Activated T-cell treated with anti-CD3 and anti-CD28 coated beads, Interleukin-2, amount 50 U/mL, for 4 hours (primary cell): ENCODE results near the gene SASH3. TPM values are rescaled to one million over a fixed set of nuclear protein-coding genes. Genes with fewer than 3 reads are reported as not detected.

ENCODE experiments used
- ATAC-seq, 2 donors: fragments of 200-7000 bp; cut with Tn5 transposase; one replicate each; pipeline ENCODE4 v1.10.0; 2021
- DNase-seq: peaks from one replicate; pipeline ENCODE4 v3.0.0-alpha.2; 2020
- H3K27me3 Mint-ChIP-seq: one replicate; pipeline ENCODE4 v1.8.0; 2021; ENCODE audit warnings: low read depth, mixed read lengths
- H3K36me3 Mint-ChIP-seq: one replicate; pipeline ENCODE4 v1.8.0; 2022; ENCODE audit warnings: mixed read lengths; ENCODE audit not compliant: insufficient read depth
- H3K4me1 Mint-ChIP-seq: one replicate; pipeline ENCODE4 v1.8.0; 2021; ENCODE audit warnings: low read depth, mixed read lengths
- H3K4me3 Mint-ChIP-seq: one replicate; pipeline ENCODE4 v1.8.0; 2021; ENCODE audit warnings: mild to moderate bottlenecking, moderate library complexity, mixed read lengths
- H3K9me3 Mint-ChIP-seq: one replicate; pipeline ENCODE4 v1.8.0; 2021; ENCODE audit warnings: mixed read lengths
- total RNA-seq, 3 donors: library from RNA; stranded (reverse); gene quantifications; one replicate each; pipeline ENCODE4 v1.2.1, GENCODE V29; 2021

SASH3 gene
- total RNA-seq, 3 donors from 2014 or later, result 92.5 to 114 (median 108) TPM

DNA sequence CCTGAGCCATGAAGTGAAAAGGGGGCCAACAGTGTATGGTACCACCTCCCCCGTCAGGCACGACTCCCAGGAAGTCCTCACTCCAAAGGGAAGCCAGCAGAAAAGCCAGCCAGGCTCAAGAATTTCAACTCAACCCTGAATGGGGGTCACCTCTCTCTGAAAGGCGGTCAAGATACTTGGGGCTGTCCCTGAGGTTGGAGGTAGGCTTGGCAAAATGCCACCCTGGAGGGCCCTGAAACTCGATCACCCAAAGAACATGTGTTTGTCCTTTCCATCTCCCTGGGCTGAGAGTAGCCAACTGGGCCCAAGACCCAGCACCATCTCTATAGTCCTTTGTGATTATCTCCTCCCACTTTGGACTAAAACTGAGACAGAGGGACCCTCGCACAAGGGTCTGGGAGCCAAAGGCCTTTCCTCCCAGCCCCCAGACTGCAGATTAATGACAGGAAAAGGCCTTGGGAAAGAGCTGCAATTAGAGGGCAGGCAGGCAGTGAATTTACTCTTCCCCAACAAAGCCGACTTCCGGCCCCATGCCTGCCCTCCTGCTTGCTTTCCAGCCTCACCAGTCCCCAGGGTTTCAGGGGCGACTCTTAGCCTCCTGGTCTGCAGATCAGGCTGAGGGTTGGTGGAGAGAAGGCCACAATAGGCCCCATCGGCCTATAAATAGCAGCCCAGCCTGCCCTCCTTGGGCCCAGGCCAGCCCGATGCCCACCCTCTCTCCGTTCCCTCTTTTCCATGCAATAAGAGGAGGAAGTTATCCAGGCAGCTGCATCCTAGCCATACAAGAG is 5.6 kb downstream of the SASH3 start:
- H3K4me1 Mint-ChIP-seq, result peaks cover 51% of the 10 kb centered on the region
- DNase-seq (no peak), ATAC-seq (no peak)
- peaks cover 24% of the 10 kb centered on the region for H3K36me3 Mint-ChIP-seq
- H3K27me3 Mint-ChIP-seq, result no peaks in the 10 kb centered on the region
- peak overlapping the region; percentile 55 for H3K4me3 Mint-ChIP-seq
- no peaks in the 10 kb centered on the region for H3K9me3 Mint-ChIP-seq

DNA sequence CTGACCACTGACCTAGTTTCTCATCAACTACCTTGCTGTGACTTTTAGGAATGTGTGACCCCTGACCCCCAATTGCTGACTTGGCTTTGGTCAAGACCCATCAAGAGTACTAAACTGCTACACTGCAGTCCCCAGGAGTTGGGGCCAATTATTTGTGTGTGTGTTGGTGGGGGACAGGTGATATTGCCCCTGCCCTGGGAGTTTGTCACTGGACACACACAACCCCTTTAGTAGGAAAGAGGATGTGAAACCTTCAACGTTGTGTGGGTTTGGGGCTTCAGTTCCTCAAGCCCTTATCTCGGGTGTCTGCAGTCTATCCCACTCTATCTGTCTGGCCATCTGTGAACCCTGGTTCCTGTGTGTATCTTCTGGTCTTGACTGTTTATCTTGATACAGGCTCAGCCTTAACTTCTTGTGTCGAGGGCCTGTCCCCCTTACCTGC is 6.5 kb downstream of the SASH3 start:
- Mint-ChIP-seq H3K4me1 (peaks cover 51% of the 10 kb centered on the region), H3K36me3 (peaks cover 24% of the 10 kb centered on the region)
- no peak for DNase-seq

DNA sequence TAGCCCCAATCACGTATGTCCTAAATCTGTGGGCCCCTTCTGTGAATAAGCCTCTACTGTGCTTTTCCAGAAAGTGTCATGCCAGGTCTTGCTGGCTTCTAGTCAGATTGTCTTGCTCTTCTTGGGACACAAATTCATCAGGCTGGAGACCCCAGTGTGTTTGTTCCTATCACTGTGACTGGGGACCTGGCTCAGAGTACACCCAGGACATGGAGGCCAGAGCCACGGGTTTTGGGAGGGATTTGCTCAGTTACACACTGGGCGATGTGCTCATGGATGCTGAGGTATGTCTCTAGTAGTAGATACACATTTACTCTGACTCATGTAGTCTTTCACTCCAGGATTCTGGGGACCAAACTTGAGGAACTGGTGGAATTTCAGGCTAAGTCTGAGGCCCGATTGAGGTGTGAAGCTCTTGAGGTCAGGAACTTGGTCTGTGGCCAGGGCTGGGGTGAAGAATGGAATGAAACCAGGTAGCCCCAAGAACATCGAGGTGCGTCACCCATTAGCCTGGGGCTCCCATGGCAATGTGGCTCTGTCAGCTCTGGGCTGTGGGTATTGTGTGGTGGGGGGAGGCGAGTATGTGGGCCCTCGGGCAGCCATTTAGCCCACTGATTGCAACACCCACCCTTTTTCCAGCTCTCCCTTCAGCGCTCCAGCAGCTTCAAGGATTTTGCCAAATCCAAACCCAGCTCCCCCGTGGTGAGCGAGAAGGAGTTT is 7.7 kb downstream of the SASH3 start:
- Mint-ChIP-seq H3K4me3 (no peak overlapping the region), H3K27me3 (no peaks in the 10 kb centered on the region), H3K4me1 (peaks cover 43% of the 10 kb centered on the region), H3K9me3 (no peaks in the 10 kb centered on the region), H3K36me3 (peaks cover 24% of the 10 kb centered on the region)
- DNase-seq (no peak), ATAC-seq (no peak)

More for the DNA sequence above, 6.5 kb downstream of the SASH3 start:
- ATAC-seq, result no peak
- H3K9me3 Mint-ChIP-seq, result no peaks in the 10 kb centered on the region
- no peaks in the 10 kb centered on the region for H3K27me3 Mint-ChIP-seq
- peak overlapping the region; percentile 51 for H3K4me3 Mint-ChIP-seq

DNA sequence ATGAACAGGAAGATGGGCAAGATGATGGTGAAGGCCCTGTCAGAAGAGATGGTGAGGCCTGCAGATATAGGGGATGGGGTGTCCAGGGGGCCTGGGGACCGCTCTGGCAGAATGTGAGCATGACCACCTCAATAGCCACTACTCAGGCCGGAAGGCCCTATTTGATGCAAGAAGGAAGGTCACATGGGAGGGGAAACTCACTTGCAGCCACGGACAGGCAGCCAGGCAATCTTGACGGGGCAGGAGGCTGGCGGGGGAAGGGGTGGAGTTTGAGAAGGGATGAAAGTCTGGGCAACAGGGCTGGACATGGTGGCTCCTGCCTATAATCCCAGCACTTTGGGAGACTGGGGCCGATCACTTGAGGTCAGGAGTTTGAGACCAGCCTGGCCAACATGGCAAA is 8.8 kb downstream of the SASH3 start:
- Mint-ChIP-seq H3K36me3 (peaks cover 17% of the 10 kb centered on the region), H3K4me3 (no peak overlapping the region), H3K4me1 (peaks cover 34% of the 10 kb centered on the region), H3K27me3 (no peaks in the 10 kb centered on the region), H3K9me3 (no peaks in the 10 kb centered on the region)
- no peak for DNase-seq
- ATAC-seq, result no peak

DNA sequence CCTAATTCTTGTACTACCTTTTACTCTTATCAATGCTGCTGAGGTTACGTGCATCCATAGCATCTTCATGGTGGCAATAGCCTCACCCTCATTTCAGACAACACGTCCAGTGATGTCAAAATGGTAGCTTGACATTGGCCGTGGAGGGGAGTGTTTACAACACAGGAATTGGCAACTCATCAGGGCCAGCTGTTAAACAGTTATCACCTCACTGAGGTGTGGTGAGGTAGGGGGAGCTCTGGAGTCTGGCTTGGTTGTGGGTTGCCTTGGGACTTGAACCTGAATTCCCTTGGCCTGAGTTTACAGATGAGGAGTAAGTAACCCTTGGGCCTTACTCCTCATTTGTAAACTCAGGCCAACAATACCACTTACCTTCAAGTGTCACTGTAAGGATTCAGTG is 10.4 kb downstream of the SASH3 start:
- no peak for ATAC-seq
- H3K36me3 Mint-ChIP-seq, result peaks cover 16% of the 10 kb centered on the region

DNA sequence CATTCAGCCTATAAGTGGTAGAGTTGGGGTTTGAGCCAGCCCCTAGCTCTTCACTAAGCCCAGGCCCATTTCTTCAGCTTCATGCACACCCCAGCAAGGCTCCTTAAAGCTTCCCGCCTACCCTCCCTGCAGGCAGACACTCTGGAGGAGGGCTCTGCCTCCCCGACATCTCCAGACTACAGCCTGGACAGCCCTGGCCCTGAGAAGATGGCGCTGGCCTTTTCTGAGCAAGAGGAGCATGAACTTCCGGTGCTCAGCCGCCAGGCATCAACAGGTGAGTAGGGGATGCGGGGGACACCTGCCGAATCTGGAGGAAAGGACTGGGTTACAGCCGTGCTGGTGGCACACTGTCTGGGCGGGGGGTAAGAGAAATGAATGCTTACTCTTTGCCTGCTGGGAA is 11.1 kb downstream of the SASH3 start:
- no peak for ATAC-seq
- no peak for DNase-seq
- H3K4me1 Mint-ChIP-seq, result peaks cover 17% of the 10 kb centered on the region
- H3K4me3 Mint-ChIP-seq, result no peak overlapping the region
- H3K9me3 Mint-ChIP-seq, result no peaks in the 10 kb centered on the region
- H3K27me3 Mint-ChIP-seq, result no peaks in the 10 kb centered on the region
- peaks cover 11% of the 10 kb centered on the region for H3K36me3 Mint-ChIP-seq

More for the DNA sequence above, 10.4 kb downstream of the SASH3 start:
- Mint-ChIP-seq H3K4me1 (peaks cover 23% of the 10 kb centered on the region), H3K9me3 (no peaks in the 10 kb centered on the region), H3K4me3 (no peak overlapping the region), H3K27me3 (no peaks in the 10 kb centered on the region)
- no peak for DNase-seq

DNA sequence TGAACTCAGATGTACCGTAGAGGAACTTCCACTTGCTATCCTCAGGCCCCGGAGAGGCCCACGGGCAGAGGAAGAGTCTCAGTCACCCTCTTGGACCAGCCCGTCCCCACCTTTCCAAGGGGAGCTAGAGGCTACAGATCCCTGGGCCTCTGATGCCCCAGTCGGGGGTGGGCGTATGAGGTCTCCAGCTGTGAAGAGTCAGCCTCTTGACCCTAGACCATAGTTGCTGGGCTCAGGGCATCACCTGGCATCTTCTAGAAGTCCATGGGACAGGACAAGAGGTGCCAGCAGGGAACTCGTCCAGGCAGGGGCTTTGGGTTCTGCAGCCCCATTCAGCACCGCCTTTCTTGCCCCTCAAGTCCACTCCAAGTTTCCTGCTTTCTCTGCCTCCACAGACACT is 11.6 kb downstream of the SASH3 start:
- Mint-ChIP-seq H3K4me3 (no peak overlapping the region), H3K4me1 (peaks cover 13% of the 10 kb centered on the region), H3K27me3 (no peaks in the 10 kb centered on the region), H3K36me3 (peaks cover 11% of the 10 kb centered on the region), H3K9me3 (no peaks in the 10 kb centered on the region)
- DNase-seq (no peak), ATAC-seq (no peak)

DNA sequence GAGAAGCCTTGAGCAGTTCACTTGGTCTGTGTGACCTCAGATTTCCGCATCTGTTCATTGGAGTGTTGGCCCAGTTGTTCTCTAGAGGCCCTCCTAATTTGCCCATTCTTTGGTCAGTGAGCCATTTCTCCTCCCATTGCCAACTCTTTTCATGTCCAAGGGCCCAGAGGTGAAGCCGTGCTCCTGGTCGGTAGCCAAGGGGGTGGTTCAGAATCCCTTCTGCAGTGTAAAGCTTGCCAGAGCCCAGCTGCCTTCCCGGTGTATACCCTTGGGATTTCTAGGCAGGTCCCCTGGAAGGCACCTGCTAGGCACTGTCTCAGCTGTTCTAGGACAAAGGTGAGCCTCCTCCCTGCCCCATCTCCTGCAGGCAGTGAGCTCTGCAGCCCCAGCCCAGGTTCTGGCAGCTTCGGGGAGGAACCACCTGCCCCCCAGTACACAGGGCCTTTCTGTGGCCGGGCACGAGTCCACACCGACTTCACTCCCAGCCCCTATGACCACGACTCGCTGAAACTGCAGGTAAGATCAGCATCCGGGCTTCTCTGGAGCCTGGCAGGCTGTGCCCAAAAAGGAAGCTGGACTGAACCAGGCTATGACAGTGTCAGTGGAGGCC is 12.3 kb downstream of the SASH3 start:
- ATAC-seq, result no peak
- Mint-ChIP-seq H3K27me3 (no peaks in the 10 kb centered on the region), H3K9me3 (no peaks in the 10 kb centered on the region), H3K36me3 (peaks cover 10% of the 10 kb centered on the region), H3K4me1 (peaks cover 9% of the 10 kb centered on the region), H3K4me3 (no peak overlapping the region)
- no peak for DNase-seq

DNA sequence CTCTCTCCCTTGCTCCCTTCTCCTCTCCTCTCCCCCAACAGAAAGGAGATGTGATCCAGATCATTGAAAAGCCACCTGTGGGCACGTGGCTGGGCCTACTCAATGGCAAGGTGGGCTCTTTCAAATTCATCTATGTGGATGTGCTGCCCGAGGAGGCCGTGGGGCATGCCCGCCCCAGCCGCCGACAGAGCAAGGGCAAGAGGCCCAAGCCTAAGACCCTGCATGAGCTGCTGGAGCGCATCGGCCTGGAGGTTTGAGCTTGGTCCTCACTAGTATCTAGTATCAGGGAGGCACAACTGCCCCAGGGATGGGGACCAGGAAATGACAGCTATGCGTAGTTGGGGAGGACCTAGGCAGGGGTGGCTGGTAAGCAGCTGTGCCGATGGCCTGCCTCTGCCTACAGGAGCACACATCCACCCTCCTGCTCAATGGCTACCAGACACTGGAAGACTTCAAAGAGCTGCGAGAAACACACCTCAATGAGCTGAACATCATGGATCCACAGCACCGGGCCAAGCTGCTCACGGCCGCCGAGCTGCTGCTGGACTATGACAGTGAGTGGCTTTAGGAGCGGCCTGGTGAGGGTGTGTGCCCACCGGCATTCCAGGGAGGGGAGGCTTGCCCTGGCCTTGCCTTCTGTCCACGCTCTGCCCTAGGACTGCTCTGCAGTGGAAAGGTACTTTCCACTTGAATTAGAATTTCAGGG is 13.0 kb downstream of the SASH3 start:
- H3K4me1 Mint-ChIP-seq, result peaks cover 2% of the 10 kb centered on the region
- H3K36me3 Mint-ChIP-seq, result peaks cover 7% of the 10 kb centered on the region
- no peak overlapping the region for H3K4me3 Mint-ChIP-seq
- no peak for ATAC-seq
- no peak for DNase-seq
- no peaks in the 10 kb centered on the region for H3K27me3 Mint-ChIP-seq
- H3K9me3 Mint-ChIP-seq, result no peaks in the 10 kb centered on the region

DNA sequence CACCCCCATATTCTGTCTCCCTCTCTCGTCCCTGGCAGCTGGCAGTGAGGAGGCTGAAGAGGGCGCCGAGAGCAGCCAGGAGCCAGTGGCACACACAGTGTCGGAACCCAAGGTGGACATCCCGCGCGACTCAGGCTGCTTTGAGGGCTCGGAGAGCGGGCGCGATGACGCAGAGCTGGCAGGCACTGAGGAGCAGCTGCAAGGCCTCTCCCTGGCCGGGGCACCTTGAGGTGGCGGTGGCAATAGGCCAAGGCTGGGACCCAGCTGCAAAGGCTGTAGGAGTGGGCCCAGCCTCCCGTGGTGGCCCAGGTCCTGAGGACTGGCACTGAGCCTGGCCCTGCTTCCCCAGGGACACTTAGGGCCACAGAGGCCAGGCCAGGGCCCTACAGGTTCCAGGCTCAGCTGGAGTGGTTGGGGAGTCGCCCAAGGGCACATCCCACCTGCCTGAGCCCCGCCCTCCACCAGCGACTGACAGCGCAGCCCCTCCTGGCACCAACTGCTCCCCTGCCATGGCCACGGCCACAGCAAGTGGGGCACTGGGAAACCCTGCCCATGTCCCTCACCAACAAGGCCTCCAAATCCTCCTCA is 13.9 kb downstream of the SASH3 start:
- ATAC-seq (no peak), DNase-seq (no peak)
- Mint-ChIP-seq H3K27me3 (no peaks in the 10 kb centered on the region), H3K4me1 (peaks cover 9% of the 10 kb centered on the region), H3K9me3 (no peaks in the 10 kb centered on the region), H3K4me3 (no peak overlapping the region), H3K36me3 (peaks cover 5% of the 10 kb centered on the region)

DNA sequence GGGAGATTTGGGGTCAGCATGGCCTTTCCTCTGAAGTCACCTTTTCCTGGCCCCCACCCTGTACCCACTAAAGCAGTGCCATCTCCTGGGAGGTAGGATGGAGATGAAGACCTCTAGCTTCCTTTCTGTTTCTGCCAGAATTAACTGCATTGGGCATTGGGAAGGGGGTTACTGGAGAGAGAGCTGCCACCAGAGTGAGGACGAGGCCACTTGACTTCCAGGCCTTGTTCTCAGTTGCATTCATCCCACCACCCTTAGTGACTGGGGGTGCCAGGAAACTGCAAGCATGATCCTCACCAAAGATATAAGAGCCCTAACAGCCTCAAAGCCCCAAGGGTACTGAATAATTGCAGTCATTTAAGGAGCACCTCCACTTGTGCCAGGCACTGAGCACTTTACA is 15.8 kb downstream of the SASH3 start:
- Mint-ChIP-seq H3K4me1 (peaks cover 18% of the 10 kb centered on the region), H3K9me3 (no peaks in the 10 kb centered on the region), H3K27me3 (no peaks in the 10 kb centered on the region), H3K4me3 (no peak overlapping the region), H3K36me3 (peaks cover 8% of the 10 kb centered on the region)
- ATAC-seq, result no peak
- DNase-seq, result no peak

DNA sequence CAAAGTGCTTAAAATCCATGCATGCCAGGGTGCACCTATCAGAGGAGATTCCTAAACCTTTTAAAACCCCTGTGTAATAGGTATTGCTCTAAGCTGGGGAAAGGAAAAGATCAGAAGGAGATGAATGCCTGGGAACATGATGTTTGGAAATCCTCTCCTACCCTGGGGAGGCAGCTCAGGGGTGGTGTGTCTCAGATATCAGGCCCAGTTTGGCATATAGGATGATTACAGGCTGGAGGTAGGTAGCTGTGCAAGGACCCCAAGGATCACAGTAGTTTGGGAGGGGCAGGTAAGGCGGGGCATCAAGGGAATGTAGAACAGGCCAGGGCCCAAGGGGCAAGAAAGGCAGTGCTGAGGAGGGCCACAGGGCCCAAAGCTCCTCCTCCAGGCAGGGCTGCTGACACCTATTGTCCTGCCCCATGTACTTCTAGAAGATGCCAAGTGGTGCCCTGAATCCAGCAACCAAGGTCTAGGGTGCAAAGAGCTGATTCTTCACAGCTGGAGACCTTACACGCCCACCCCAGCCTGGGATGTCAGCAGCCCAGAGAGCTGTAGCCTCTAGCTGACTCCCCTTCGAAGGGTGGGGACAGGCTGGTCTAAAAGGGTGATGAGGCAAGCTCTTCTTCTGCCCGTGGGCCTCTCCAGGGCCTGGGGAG is 17.6 kb downstream of the SASH3 start:
- Mint-ChIP-seq H3K27me3 (no peaks in the 10 kb centered on the region), H3K36me3 (peaks cover 8% of the 10 kb centered on the region), H3K4me3 (no peak overlapping the region), H3K4me1 (peaks cover 18% of the 10 kb centered on the region), H3K9me3 (no peaks in the 10 kb centered on the region)
- DNase-seq (no peak), ATAC-seq (no peak)

DNA sequence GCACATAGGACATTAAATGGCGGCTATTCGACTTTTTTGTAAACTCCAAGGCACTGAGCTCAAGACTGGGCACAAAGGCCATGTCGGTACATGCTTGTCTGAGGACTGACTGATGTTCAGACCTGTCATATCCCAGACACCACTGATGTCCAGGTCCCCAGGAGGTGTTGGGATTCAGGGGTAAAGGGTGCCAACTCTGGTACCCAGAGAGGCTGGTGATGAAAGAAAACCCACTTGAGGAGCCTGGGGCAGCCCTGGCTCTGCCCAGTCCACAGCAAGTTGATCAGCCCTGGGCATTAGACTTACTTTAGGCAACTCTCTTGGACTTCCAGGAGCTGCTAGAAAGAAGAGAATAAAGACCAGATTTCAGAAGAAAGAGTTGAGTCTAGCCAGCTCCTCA is 18.7 kb downstream of the SASH3 start:
- Mint-ChIP-seq H3K4me3 (no peak overlapping the region), H3K9me3 (no peaks in the 10 kb centered on the region), H3K27me3 (no peaks in the 10 kb centered on the region), H3K4me1 (peaks cover 18% of the 10 kb centered on the region), H3K36me3 (peaks cover 8% of the 10 kb centered on the region)
- DNase-seq (no peak), ATAC-seq (no peak)
